Measurements from ENCODE around the gene ELMO1. TPM values are rescaled to one million over a fixed set of nuclear protein-coding genes. Genes with fewer than 3 reads are reported as not detected.

The ELMO1 gene
- total and polyA plus RNA-seq, 10 of the 15 experiments (the other 5 are each of a cell fraction or from before 2014, with no cell fraction given), result 22.6 to 85.9 (median 56.6) TPM

DNA sequence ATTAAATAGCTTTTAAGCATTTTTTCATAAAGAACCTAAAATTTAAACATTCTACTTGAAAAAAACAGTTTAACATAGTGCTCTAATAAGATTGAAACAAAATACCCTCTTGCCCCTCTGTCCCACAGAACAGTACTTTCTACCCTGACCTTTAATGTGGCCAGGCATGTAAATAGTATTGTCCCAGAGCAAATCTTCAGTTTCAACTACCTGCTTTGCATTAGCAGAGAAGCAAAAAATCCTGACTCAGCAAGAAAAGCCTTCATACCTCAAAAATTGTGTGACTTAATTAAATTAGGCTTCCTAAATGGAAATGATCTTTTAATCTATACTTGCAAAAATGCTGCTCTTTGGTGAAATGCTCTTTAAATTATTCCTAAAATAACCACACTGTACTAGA, 487.0 kb downstream of the ELMO1 start:
- Histone ChIP-seq H3K36me3 (ENCODE audit: control insufficient read depth in 2 of 2, insufficient read depth in 2 of 2, low read length in 1 of 2) (no peaks in the 10 kb centered on the region), H3K27ac (ENCODE audit: control insufficient read depth, insufficient read depth) (peak overlapping the region; percentile 34), H3K4me3 (no peak overlapping the region), H4K20me1 (ENCODE audit: control insufficient read depth, insufficient read depth) (no peaks in the 10 kb centered on the region), H3K9ac (ENCODE audit: control insufficient read depth, insufficient read depth, low read length) (no peak overlapping the region), H3K27me3 (replicated peaks in 1 of 2; ENCODE audit: control insufficient read depth in 2 of 2, insufficient read depth in 2 of 2, low read length in 1 of 2) (no peaks in the 10 kb centered on the region), H2AFZ (ENCODE audit: control insufficient read depth, low read depth, low read length) (no peak overlapping the region), H3K4me1 (ENCODE audit: control insufficient read depth, insufficient read depth, low read length) (peaks cover 26% of the 10 kb centered on the region), H3K79me2 (ENCODE audit: control insufficient read depth, insufficient read depth, low read length) (no peaks in the 10 kb centered on the region), H3K9me3 (replicated peaks; ENCODE audit: control insufficient read depth, insufficient read depth, low read length) (no peaks in the 10 kb centered on the region; the same call in 2 of the 3 replicates), H3K4me2 (ENCODE audit: control insufficient read depth, insufficient read depth) (peak overlapping the region; percentile 10; the same call in 1 of the 2 replicates)
- TF ChIP-seq ZNF217 (IDR thresholded peaks at IDR 0.05) (0 out of 2 replicates have a peak, but pooled peaks have one; percentile 25), BACH1 (IDR thresholded peaks at IDR 0.05; ENCODE audit: borderline replicate concordance) (peak; percentile 38; the same call in 1 of the 2 replicates), TCF7 (IDR thresholded peaks at IDR 0.05; ENCODE audit: borderline replicate concordance) (peak; percentile 50; the same call in 1 of the 2 replicates), NFYA (IDR thresholded peaks at IDR 0.05; ENCODE audit: borderline replicate concordance, low read depth, low read length) (no peak), RUNX3 (IDR thresholded peaks at IDR 0.05; ENCODE audit: low read length) (peak; percentile 30; the same call in 1 of the 2 replicates)
- CTCF ChIA-PET, result interaction anchor here (0.7 to 2.7 kb wide), 12 partner anchors 8 to 474 kb away, joined by 3 to 22 read pairs (median 4); no protein-coding TSS in a partner anchor
- RAD21 ChIA-PET (ENCODE audit: unreplicated experiment), result interaction anchor here (0.8 to 3.2 kb wide), 10 partner anchors 10 to 220 kb away, joined by 3 to 22 read pairs (median 4); no protein-coding TSS in a partner anchor
- intact Hi-C loops (cut with micrococcal nuclease; ENCODE audit: unreplicated experiment), result no loop called here
- peak; percentile 71 for ATAC-seq
- BruUV-seq (replicated peaks), result no TSS peak
- POLR2A ChIA-PET, result interaction anchor here (1.1 to 5.7 kb wide), 3 partner anchors 9 to 17 kb away, joined by 3 to 27 read pairs (median 13); no protein-coding TSS in a partner anchor
- in situ Hi-C loops (cut with MboI), result no loop called here
- no peak for DNase-seq (ENCODE audit: low read depth, low spot score)
- SMC1A ChIA-PET (ENCODE audit: uncharacterized antibody, unreplicated experiment), result interaction anchor here (0.6 to 6.9 kb wide), 10 partner anchors 10 to 220 kb away, joined by 3 to 92 read pairs (median 4); no protein-coding TSS in a partner anchor
- no peak for FAIRE-seq

GRCh38 chr7:36961097-36961496, 487.6 kb downstream of the ELMO1 start:
- ChIA-PET CTCF (interaction anchor here (0.7 to 2.7 kb wide), 14 partner anchors 8 to 473 kb away, joined by 3 to 22 read pairs (median 5); no protein-coding TSS in a partner anchor), RAD21 (ENCODE audit: unreplicated experiment) (interaction anchor here (1.0 to 3.2 kb wide), 9 partner anchors 10 to 221 kb away, joined by 3 to 22 read pairs (median 4); no protein-coding TSS in a partner anchor), SMC1A (ENCODE audit: uncharacterized antibody, unreplicated experiment) (interaction anchor here (0.6 to 6.9 kb wide), 10 partner anchors 9 to 374 kb away, joined by 3 to 92 read pairs (median 4); no protein-coding TSS in a partner anchor), POLR2A (interaction anchor here (1.1 to 5.7 kb wide), 5 partner anchors 10 to 24 kb away, joined by 3 to 27 read pairs (median 4); no protein-coding TSS in a partner anchor)
- BruUV-seq (replicated peaks), result no TSS peak
- intact Hi-C loops (cut with micrococcal nuclease; ENCODE audit: unreplicated experiment) (no loop called here), in situ Hi-C loops (cut with MboI) (no loop called here)
- peak; percentile 53; the same call in 2 of the 3 replicates for ATAC-seq
- TF ChIP-seq EGR1 (IDR thresholded peaks at IDR 0.05; ENCODE audit: borderline replicate concordance in 1 of 2, low read depth in 2 of 2, low read length in 2 of 2) (peak in 1 of 2 experiments; percentile 84; a peak in 2 of 3 replicates), CEBPZ (IDR thresholded peaks at IDR 0.05; ENCODE audit: low read depth, low read length) (no peak), RUNX3 (IDR thresholded peaks at IDR 0.05; ENCODE audit: low read length) (peak; percentile 57)
- Histone ChIP-seq H3K9ac (ENCODE audit: control insufficient read depth, insufficient read depth, low read length) (no peak overlapping the region), H3K4me1 (ENCODE audit: control insufficient read depth, insufficient read depth, low read length) (peaks cover 26% of the 10 kb centered on the region), H3K4me3 (no peak overlapping the region), H3K79me2 (ENCODE audit: control insufficient read depth, insufficient read depth, low read length) (no peaks in the 10 kb centered on the region), H3K9me3 (replicated peaks; ENCODE audit: control insufficient read depth, insufficient read depth, low read length) (no peaks in the 10 kb centered on the region; the same call in 2 of the 3 replicates), H3K4me2 (ENCODE audit: control insufficient read depth, insufficient read depth) (no peak overlapping the region), H2AFZ (ENCODE audit: control insufficient read depth, low read depth, low read length) (no peak overlapping the region), H3K36me3 (ENCODE audit: control insufficient read depth in 2 of 2, insufficient read depth in 2 of 2, low read length in 1 of 2) (no peaks in the 10 kb centered on the region), H4K20me1 (ENCODE audit: control insufficient read depth, insufficient read depth) (no peaks in the 10 kb centered on the region), H3K27me3 (replicated peaks in 1 of 2; ENCODE audit: control insufficient read depth in 2 of 2, insufficient read depth in 2 of 2, low read length in 1 of 2) (no peaks in the 10 kb centered on the region), H3K27ac (ENCODE audit: control insufficient read depth, insufficient read depth) (no peak overlapping the region)
- DNase-seq (ENCODE audit: low read depth, low spot score), result no peak
- 61% methylated on average over 2 of the region's 2 CpGs for WGBS (ENCODE audit: insufficient coverage, insufficient replicate concordance, low lambda C conversion rate, missing lambda C conversion rate)
- no peak for FAIRE-seq

Measured in GM12878 (cell line).